Panc1 (cell line): ENCODE measurements around the gene ERI2.

Experiments
- CTCF ChIP-seq: fragments of 450-650 bp; IDR thresholded peaks from 2 replicates; pipeline ENCODE4 v1.5.1; 2017; ENCODE audit warnings: mild to moderate bottlenecking
- REST ChIP-seq, 2 experiments: IDR thresholded peaks; 2 replicates each; pipeline ENCODE4 v1.6.1; 2011 to 2012; ENCODE audit warnings: low read depth in 2 of 2, control low read depth in 1 of 2, low read length in 1 of 2, mild to moderate bottlenecking in 1 of 2, moderate library complexity in 1 of 2; ENCODE audit not compliant: insufficient read depth in 1 of 2

- no peak for TF ChIP-seq CTCF
- TF ChIP-seq REST (IDR thresholded peaks at IDR 0.05; ENCODE audit: insufficient read depth in 1 of 2, low read depth in 2 of 2, low read length in 1 of 2), result no peak
These were observed 45.3 kb upstream of the ERI2 start for GRCh38 chr16:20851601-20852000.
